Measurements from ENCODE around the gene HEXIM2.

Gene HEXIM2

GRCh38 chr17:45132572-45133463, 28.9 kb upstream of the HEXIM2 start:
- Histone ChIP-seq H3K36me3 (ENCODE audit: control insufficient read depth, insufficient read depth, low read length) (no peaks in the 10 kb centered on the region), H3K79me2 (no peaks in the 10 kb centered on the region), H3K4me3 (ENCODE audit: low read depth, low read length) (peak overlapping the region; percentile 91), H2AFZ (peak overlapping the region; percentile 98), H3K4me1 (peaks cover 10% of the 10 kb centered on the region), H3K27ac (peak overlapping the region; percentile 96), H3K27me3 (ENCODE audit: control insufficient read depth, insufficient read depth, low read length) (no peaks in the 10 kb centered on the region), H3K4me2 (ENCODE audit: low read length) (peak overlapping the region; percentile 100), H3K9ac (peak overlapping the region; percentile 71), H3K9me3 (ENCODE audit: control insufficient read depth, low read length) (no peaks in the 10 kb centered on the region)
- peak; percentile 79 for TF ChIP-seq CTCF (IDR thresholded peaks at IDR 0.05)

- Histone ChIP-seq H2AFZ (peak within 1 kb of the TSS; percentile 79), H3K9me3 (ENCODE audit: control insufficient read depth, low read length) (no peaks in the 10 kb centered on the region), H3K9ac (peak within 1 kb of the TSS; percentile 1), H3K79me2 (no peaks in the 10 kb centered on the region), H3K4me1 (peaks cover 7% of the 10 kb centered on the region), H3K36me3 (ENCODE audit: control insufficient read depth, insufficient read depth, low read length) (no peaks in the 10 kb centered on the region), H3K4me2 (ENCODE audit: low read length) (peak within 1 kb of the TSS; percentile 99), H3K27ac (peak within 1 kb of the TSS; percentile 45), H3K27me3 (ENCODE audit: control insufficient read depth, insufficient read depth, low read length) (no peaks in the 10 kb centered on the region), H3K4me3 (ENCODE audit: low read depth, low read length) (peak within 1 kb of the TSS; percentile 80)
- TF ChIP-seq CTCF (IDR thresholded peaks at IDR 0.05), result peak; percentile 100
Observed at GRCh38 chr17:45135192-45135977, 26.3 kb upstream of the HEXIM2 start, which contains the start of gene ACBD4. Gene ACBD4, plus strand, starts transcription at chr17:45135687. Its CDS starts 458 bp downstream, at chr17:45136145.

- peak overlapping the region; percentile 99 for H3K4me2 ChIP-seq (ENCODE audit: low read length)
Observed at GRCh38 chr17:45135978-45136791, 25.5 kb upstream of the HEXIM2 start.

More at GRCh38 chr17:45135978-45136791, 25.5 kb upstream of the HEXIM2 start:
- Histone ChIP-seq H2AFZ (peak overlapping the region; percentile 79), H3K27ac (peak overlapping the region; percentile 45), H3K79me2 (no peaks in the 10 kb centered on the region), H3K36me3 (ENCODE audit: control insufficient read depth, insufficient read depth, low read length) (no peaks in the 10 kb centered on the region), H3K4me1 (peaks cover 7% of the 10 kb centered on the region), H3K9me3 (ENCODE audit: control insufficient read depth, low read length) (no peaks in the 10 kb centered on the region), H3K9ac (peak overlapping the region; percentile 1), H3K4me3 (ENCODE audit: low read depth, low read length) (peak overlapping the region; percentile 80), H3K27me3 (ENCODE audit: control insufficient read depth, insufficient read depth, low read length) (no peaks in the 10 kb centered on the region)
- TF ChIP-seq CTCF (IDR thresholded peaks at IDR 0.05), result no peak

Measured in parathyroid adenoma (tissue), 2 donors.